GM20431 (cell line): ENCODE results near the gene ELFN1.
"Not testable (repeated sequence)": the region's sequence is repeated elsewhere in the genome, so short reads cannot be mapped to it uniquely, and the experiment has no call there.

Experiments
- in situ Hi-C: fragments of 300-500 bp; cut with MseI, MboI; formaldehyde crosslinking; loops from one replicate; pipeline ENCODE4 v1.15.0; 2020; ENCODE audit warnings: low sequenced_read_pairs; ENCODE audit not compliant: unreplicated experiment

Gene ELFN1

DNA sequence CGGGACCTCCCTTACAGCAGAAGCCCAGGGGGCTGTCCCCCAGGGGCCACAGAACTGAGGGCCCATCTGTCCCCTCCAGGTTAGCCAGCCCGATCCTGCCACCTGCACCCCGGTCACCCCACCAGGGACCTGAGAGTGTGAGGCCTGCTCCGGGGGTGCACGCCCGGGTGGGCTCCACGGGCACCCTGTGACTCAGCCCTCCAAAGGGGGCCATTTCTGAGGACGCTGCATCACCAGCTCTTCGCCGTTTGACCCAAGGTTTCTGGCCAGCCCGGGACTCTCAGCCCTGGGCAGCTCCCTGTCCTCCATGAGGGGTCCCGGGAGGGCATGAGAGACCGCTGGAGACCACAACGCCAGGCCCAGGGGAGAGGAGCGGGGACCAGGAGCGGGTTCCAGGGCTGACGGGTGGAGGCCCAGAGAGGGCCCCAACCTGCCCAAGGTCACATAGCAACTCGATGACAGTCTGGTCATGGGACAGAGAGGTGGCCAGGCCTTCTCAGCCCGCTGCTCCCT, 79.3 kb downstream of the ELFN1 start:
- in situ Hi-C loops: no loop called here

DNA sequence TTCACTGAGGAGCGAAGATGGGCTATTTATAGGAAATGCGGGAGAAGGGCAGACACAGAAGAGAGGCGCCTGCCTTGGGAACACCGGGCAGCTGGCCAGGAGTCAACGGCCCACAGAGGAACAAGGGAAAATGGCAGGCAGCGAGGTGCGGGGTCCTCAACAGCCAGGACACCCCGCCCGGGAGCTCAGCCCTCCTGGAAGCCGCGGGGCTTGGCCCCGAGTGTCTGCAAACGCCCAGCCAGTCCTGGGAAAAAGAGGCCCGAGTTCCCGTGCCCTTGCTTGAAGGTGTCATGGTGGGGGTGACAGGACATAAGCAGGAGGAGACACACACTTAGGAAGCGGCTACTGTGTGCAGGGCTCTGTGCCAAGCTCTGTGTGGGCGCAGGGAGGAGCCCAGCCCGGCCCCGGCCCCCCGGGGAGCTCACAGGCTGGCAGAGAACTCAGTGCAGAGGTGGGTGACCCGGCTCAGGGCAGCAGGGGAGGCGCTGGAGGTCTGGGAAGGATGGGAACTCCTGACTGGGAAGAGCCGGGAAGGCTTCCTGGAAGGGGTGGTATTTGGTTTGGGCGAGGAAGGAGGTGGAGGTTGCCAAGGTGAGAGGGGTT, 79.9 kb downstream of the ELFN1 start:
- in situ Hi-C loops: no loop called here

DNA sequence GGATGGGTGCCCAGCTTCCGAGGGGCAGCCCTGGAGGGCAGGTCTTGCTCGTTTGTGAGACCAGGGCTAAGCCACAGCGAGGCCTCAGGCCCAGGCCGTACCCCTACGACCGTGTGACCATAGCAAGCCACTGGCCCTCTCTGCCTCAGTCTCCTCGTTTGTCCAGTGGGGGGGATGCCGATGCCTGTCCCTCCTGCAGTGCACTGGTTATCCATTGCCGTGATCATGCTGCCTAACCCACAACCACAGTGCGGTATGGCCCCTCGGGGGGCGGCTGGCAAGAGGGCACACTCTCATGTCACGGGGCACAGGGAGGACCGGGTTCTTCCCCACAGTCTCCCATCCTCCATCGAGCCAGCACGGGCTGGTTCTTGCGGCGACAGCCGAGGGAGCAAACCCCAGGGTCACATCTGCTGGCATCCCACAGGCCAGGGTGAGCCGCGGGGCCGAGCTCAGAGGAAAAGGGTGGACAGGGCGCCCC, 80.5 kb downstream of the ELFN1 start:
- in situ Hi-C loops: no loop called here

DNA sequence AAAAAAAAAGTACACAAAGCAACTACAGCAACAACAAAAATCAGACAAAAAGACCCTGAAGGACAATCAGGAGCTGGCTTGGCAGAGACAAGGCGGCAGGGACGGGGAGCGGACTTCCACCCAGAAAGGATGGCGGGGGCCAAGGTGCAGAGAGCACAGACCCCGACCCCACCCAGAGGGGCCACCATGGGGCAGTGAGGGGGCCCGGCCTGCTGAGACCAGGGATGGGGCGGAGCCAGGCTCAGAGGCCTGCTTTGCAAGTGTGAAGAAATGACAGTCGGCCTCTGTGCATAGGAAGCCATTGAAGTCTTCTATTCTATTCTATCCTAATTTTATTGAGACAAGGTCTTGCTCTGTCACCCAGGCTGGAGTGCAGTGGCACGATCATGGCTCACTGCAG, 82.0 kb downstream of the ELFN1 start:
- in situ Hi-C loops: no loop called here

DNA sequence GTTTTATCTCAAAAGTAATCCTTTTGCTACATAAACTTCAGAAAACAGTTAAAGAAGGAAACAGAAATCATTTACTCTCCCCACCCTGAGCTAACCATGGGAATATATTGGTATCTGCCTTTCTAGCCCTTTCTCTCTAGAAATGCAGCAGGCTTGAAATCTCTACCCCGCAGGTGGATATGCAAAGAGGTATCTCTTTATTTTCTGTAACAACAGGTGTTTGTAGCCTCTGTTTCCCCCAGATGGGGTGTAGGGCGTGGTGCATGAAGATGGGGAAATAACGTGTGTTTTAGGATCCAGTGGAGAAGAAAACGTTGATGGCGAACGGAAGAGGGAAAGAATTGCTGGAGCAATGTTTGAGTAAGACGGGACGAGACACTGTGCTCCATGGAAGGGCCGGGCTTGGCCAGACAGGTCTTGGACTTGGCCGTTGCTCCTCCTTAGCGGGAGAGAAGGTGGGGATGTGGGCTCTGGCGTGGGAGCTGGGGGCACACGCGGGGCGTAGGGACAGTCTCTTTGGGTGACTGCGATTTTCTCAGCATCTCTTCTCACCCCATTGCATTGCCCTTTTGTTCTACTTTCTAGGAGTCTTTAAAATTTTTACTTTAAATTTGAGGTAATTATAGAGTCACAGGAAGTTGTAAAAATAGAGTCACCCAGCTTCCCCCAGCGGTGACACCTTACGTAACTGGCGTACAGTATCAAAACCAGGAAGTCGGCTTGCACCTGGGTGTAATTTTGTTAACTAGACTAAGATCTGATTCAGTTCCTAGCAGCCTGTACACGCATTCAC, 82.9 kb downstream of the ELFN1 start:
- in situ Hi-C loops: no loop called here

DNA sequence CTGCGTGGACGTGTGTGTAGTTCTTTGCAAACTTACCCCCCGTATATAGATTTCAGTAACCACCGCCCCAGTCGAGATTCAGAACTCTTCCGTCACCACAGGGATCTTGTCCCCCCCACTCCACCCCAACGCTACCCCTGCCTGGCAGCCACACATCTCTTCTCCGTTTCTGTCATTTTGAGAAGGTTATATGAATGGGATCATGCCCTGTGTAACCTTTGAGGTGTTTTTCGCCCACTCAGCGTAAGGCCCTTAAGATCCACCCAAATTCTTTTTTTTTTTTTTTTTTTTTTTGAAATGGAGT, 83.4 kb downstream of the ELFN1 start:
- in situ Hi-C loops: no loop called here

DNA sequence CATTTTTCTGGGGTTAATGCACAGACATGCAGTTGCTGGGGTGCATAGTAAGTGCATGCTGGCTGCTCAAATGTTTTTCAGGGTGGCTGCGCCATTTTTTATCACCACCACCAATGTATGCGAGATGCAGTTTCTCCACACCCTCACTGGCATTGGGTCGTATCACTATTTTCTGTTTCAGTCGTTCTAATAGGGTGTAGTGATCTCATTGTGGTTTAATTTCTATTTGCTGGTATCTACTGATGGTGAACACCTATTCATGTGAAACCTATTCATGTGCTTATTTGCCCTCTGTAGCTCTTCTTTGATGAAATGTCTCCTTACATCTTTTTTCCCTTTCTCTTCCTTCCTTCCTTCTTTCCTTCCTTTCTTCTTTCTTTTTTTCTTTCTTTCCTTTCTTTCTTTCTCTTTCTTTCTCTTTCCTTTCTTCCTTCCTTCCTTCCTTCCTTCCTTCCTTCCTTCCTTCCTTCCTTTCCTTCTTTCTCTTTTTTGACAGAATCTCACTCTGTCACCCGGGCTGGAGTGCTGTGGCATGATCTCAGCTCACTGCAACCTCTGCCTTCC, 84.3 kb downstream of the ELFN1 start:
- in situ Hi-C loops: no loop called here

DNA sequence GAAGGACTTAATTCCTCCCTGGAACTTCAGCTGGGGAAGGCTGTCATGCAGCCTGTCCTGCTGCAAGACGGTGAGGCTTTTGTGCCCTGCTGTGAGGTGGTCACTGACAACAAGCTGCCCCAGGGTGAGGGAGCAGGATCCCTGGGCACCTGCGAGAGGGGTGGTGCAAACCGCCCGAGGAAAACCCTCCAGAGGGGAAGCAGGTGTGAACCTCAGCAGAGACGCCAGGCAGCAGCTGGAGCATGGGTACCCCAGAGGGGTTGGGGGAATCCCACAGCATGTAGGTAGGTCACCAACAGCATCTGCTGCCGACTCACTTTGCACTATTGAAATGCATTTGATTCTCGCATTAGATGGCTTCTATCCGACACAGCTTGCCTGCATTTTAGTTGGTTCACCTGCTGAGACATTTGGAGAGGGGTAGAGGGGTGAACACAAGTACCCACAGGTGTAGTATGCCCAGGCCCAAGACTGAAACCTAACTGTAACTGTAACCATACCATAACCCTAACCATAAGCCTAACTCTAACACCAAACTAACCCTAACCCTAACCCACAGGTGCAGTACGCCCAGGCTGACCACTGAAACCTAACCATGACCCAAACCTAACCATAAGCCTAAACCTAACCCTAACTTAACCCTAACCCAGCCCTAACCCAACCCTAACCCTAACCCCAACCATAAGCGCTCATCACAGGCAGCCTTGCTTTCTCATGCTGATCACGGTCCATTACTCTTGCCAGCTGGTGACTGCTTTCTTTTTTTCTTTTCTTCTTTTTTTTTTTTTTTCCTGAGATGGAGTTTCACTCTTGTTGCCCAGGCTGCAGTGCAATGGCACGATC, 85.9 kb downstream of the ELFN1 start:
- in situ Hi-C loops: no loop called here

DNA sequence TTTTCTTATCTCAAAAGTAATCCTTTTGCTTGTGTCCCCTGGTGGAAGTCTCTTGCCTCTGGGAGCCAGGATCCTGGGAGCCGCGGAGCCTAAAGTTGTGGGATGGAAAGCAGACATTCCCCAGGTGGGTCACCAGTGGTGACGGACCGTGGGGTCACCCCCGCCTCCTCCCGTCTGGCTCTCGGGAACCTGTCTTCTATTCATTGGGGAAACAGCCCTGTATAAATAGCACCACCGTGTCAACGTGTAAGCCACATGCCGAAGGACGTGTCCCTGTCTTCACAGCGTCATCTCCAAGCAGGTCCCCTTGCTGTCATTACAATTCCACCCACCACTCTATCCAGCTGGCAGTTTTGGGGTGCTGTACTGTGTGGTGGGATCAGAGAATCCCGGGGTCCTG, 87.5 kb downstream of the ELFN1 start:
- in situ Hi-C loops: no loop called here

DNA sequence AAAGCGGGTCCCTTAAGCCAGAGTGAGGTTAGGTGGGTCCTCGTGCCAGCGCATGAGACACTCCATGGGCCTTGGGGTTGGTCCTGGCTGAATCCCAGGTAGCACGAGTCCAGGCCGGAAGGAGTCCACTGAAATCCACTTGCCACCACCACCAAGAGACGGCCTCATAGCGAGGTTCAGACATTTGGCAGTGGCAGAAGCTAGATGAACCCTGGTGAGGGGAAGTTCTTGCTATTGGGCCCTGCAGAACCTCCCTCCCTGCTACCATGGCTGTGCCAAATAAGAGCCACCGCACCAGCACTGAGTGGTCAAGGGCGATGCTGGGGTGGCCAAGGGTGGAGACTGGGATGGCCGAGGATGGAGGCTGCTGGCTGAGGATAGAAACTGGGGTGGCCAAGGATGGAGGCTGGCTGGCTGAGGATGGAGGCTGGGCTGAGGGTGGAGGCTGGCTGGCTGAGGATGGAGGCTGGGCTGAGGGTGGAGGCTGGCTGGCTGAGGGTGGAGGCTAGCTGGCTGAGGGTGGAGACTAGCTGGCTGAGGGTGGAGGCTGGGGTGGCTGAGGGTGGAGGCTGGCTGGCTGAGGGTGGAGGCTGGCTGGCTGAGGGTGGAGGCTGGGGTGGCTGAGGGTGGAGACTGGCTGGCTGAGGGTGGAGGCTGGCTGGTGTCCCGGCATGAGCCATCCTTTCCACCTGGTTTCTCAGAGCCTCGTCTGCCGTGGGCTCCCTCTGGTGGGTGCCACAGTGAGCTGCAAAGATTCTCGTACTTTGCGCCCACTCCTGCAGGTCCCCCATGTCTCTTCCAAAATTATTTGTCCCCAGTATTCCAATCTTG, 88.2 kb downstream of the ELFN1 start:
- in situ Hi-C loops: no loop called here

DNA sequence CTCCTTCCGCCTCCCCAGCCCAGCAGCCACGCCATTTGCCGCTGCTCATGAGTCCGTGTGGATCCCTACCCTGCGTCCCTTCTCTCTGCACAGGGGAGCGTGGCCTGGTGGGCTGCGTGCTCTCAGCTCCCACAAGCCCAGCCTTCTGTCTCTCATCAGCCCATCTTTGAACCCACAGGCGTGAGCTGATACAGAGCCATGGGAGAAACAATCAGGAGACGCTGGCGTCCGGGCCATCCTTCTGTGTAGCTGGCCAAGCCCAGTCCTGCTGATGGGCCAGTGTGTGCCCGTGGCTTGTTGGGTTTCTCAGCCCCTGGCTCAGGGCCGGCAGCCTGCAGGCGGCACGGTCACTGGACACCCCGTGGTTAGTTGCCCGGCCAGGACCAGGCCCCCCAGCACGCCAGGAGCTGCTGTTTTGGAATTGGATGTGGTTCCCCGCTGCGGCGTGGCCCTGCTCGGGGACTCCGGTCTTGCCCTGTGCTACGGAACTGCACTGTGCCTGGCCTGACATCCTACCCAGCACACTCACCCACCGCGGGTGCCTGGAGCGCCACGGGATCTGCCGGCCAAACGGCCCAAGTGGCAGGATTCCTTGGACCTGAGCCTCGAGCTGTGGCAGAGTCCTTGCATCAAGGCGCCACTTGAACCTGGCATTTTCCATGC, 88.9 kb downstream of the ELFN1 start:
- in situ Hi-C loops: no loop called here

DNA sequence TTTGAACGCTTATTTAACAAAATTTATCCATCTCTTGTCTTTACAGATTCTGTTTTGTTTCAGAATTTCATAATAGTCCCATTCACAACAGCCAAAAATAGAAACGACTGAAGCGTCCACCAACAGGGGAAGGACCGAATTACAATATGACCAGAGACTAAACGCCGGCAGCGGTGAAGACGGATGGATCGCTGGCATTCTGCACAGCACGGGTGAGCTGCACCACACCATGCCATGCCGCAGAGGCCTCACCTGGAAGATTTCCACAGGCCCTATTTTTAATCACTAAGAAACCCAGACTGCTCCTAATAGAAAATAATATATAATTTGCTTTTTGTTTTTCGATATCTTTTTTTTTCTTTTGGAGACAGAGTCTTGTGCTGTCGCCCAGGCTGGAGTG, 91.0 kb downstream of the ELFN1 start:
- in situ Hi-C loops: no loop called here

DNA sequence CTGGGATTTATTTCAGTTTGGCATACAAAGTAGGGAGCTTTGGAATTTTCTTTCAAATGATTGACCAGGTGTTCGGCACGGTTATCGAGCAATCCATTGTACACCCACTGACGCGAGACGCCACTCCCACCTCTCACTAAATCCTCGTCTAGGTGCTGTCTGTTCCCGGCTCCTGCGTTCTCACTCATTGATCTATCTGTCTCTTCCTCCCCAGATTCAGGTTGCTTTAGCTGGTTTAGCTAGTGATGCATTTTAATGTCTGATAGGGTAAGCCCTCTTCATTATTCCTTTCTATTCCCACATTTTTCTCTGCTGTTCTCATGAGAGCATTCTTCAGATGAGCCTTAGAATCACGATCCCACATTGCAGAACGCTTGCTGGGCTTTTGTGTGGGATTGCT, 91.7 kb downstream of the ELFN1 start:
- in situ Hi-C loops: no loop called here

DNA sequence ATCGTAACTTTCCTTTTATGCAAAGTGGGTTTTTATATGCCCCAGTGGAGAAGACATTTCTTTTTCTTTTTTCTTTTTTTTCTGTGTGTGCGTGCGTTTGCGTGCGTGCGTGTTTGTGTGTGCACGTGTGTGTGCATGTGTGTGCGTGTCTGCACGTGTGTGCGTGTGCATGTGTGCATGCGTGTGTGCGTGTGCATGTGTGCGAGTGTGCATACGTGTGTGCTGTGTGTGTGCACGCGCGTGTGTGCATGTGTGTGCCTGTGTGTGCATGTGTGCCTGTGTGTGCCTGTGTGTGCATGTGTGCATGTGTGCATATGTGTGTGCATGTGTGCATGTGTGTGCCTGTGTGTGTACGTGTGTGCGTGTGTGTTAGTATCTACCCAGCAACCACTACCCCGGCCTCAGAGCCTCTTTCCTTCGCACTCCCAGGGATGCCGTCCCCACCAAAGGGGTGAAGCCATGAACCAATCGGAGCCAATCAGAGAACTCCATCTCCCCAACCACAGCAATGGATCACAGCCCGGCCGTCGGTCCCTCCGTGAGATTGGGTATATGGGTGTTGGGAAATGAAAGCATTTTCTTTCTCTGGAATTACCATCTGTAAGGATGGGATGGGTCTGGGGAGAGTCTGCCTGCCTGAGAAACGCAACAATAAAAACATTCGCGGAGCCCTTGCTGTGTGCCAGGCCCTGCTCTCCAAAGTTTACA, 92.3 kb downstream of the ELFN1 start:
- in situ Hi-C loops: no loop called here

DNA sequence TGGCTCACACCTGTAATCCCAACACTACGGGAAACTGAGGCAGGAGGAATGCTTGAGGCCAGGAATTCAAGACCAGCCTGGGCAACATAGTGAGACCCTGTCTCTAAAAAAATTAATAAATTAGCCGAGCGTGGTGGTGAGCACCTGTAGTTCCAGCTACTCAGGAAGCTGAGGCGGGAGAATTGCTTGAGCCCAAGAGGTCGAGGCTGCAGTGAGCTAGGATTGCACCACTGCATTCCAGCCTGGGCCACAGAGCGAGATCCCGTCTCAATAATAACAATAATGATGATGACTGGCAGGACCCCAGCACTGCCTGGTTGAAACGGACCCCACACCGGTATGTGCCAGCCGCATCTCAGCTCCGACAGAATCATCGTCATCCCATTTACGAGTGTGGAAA, 93.0 kb downstream of the ELFN1 start:
- in situ Hi-C loops: no loop called here

DNA sequence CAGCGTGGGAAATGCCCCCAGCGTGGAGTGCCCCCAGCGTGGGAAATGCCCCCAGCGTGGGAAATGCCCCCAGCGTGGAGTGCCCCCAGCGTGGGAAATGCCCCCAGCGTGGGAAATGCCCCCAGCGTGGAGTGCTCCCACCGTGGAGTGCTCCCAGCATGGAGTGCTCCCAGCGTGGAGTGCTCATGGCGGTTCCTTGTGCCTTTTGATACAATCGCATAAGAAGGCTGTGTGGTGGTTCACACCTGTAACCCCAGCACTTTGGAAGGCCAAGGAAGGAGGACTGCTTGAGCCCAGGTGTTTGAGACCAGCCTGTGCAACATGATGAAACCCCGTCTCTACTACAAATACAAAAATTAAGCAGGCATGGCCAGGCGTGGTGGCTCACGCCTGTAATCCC, 93.8 kb downstream of the ELFN1 start:
- in situ Hi-C loops: not testable (repeated sequence)

DNA sequence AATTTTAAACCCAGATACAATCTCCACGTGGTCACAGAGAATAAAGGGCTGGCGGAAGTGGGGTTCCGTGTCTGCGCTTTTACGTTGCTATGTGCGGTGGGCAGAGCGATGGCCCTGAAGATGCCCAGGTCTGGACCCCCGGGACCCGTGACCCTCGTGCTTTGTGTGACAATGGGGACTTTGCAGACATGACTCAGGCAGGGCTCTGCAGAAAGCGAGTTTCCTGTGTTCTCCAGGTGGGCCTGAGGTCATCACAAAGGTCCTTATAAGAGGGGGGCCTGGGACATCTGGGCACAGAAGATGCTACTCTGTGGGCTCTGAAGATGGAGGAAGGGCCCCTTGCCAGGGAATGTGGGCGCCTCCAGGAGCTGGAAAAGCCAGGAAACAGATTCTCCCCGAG, 95.3 kb downstream of the ELFN1 start:
- in situ Hi-C loops: no loop called here

DNA sequence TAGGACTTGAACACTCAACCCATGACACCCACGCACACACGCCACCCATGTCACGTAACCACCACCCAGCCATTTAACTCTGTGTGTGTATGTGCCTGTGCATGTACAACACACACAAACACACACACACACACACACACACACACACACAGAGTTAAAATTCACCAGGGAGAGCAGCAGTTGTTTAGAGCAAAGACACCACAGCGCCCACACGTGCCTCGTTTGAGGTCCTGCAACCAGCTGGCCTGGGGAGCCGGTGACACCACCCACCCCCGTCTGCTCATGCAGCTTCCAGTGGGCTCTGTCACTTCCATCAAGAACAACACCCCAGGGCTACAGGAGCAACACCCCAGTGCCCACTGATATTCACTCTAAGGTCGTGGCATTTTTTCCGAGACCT, 97.4 kb downstream of the ELFN1 start:
- in situ Hi-C loops: no loop called here

DNA sequence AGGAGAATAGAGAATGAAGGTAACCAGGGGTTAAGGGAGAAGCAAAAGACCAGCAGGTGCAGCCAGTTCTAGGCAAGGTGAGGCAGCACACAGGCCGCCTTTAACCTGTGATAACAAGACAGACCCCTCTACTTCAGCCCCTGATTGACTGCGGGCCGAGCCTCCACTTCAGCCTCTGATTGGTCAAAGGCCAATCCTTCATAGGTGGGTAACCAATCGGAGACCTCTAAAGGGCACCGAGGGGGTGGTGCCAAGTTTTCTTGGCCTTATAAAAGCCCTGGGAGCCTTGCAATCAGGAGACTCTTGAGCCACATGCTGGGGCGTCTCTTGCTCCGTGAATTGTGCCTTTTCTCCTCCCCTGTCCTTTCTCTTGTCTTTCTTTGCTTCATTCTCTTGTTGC, 98.8 kb downstream of the ELFN1 start:
- in situ Hi-C loops: no loop called here
